Hepatocyte (in vitro differentiated cells): ENCODE results near the gene NR1D2. TPM values are rescaled to one million over a fixed set of nuclear protein-coding genes. Genes with fewer than 3 reads are reported as not detected.
"Not testable (repeated sequence)": the region's sequence is repeated elsewhere in the genome, so short reads cannot be mapped to it uniquely, and the experiment has no call there.

Experiments used
- DNase-seq: peaks from one replicate; pipeline ENCODE4 v3.0.0-alpha.2; 2016; ENCODE audit warnings: low spot score
- H2AFZ ChIP-seq: fragments of 200-600 bp; sonication (generic); 2 replicates; pipeline ENCODE4 v1.6.0; 2016; ENCODE audit warnings: antibody characterized with exemption, mild to moderate bottlenecking
- H3K27ac ChIP-seq: fragments of 200-600 bp; sonication (generic); 2 replicates; pipeline ENCODE4 v1.5.1; 2016; ENCODE audit warnings: mild to moderate bottlenecking
- H3K27me3 ChIP-seq: fragments of 200-600 bp; sonication (generic); 2 replicates; pipeline ENCODE4 v1.6.1; 2016
- H3K36me3 ChIP-seq: fragments of 200-600 bp; sonication (generic); replicated peaks from 2 replicates; pipeline ENCODE4 v1.5.1; 2016; ENCODE audit warnings: low read depth; ENCODE audit not compliant: insufficient read depth
- H3K4me1 ChIP-seq: fragments of 200-600 bp; sonication (generic); 2 replicates; pipeline ENCODE4 v1.5.1; 2016; ENCODE audit warnings: mild to moderate bottlenecking, moderate library complexity; ENCODE audit not compliant: insufficient read depth
- H3K4me2 ChIP-seq: fragments of 200-600 bp; sonication (generic); 2 replicates; pipeline ENCODE4 v1.6.0; 2016
- H3K4me3 ChIP-seq: fragments of 200-600 bp; sonication (generic); 2 replicates; pipeline ENCODE4 v1.5.1; 2016; ENCODE audit warnings: mild to moderate bottlenecking
- H3K79me2 ChIP-seq: fragments of 200-600 bp; sonication (generic); 2 replicates; pipeline ENCODE4 v1.6.0; 2017; ENCODE audit warnings: mild to moderate bottlenecking
- H3K9me2 ChIP-seq: fragments of 200-600 bp; sonication (generic); replicated peaks from 2 replicates; pipeline ENCODE4 v1.6.0; 2017; ENCODE audit warnings: mild to moderate bottlenecking; ENCODE audit not compliant: insufficient read depth
- H3K9me3 ChIP-seq: fragments of 200-600 bp; sonication (generic); 2 replicates; pipeline ENCODE4 v1.5.1; 2016; ENCODE audit warnings: low read depth, mild to moderate bottlenecking
- H4K20me1 ChIP-seq: fragments of 200-600 bp; sonication (generic); 2 replicates; pipeline ENCODE4 v1.6.0; 2016; ENCODE audit warnings: mild to moderate bottlenecking; ENCODE audit not compliant: insufficient read depth, poor library complexity, severe bottlenecking
- EZH2 ChIP-seq: fragments of 200-600 bp; sonication (generic); IDR thresholded peaks from 2 replicates; pipeline ENCODE4 v1.6.1; 2016; ENCODE audit warnings: antibody characterized with exemption, mild to moderate bottlenecking, borderline replicate concordance
- EZH2phosphoT487 ChIP-seq: fragments of 200-600 bp; sonication (generic); IDR thresholded peaks from one replicate; pipeline ENCODE4 v1.6.1; 2018; ENCODE audit warnings: antibody characterized with exemption, mild to moderate bottlenecking, low read depth, moderate library complexity; ENCODE audit not compliant: unreplicated experiment, severe bottlenecking
- WGBS: methylation state at CpG from one replicate; pipeline ENCODE4 v1.1.6; 2016; ENCODE audit warnings: low lambda C conversion rate; ENCODE audit errors: missing lambda C conversion rate; 5-methylcytosine and 5-hydroxymethylcytosine counted together
- polyA plus RNA-seq: library from polyadenylated mRNA; unstranded; fragments of >200 nt; fragmentation: Nextera tagmentation; extraction: Ambion mirVana; gene quantifications from 2 replicates; pipeline ENCODE4 v1.2.1, GENCODE V29; 2016
- total RNA-seq: library from RNA; depleted of rRNA; stranded (reverse); fragments of >200 nt; gene quantifications from 2 replicates; pipeline ENCODE4 v1.2.3, GENCODE V29; 2014
- TF ChIP-seq, protein P1 (sequence below): fragments of 200-600 bp; sonication (generic); IDR thresholded peaks from 2 replicates; pipeline ENCODE4 v1.5.1; 2016; ENCODE audit warnings: antibody characterized with exemption, mild to moderate bottlenecking; ENCODE audit not compliant: poor library complexity

Gene NR1D2
- total and polyA plus RNA-seq, 2 experiments from 2014 or later = 6.8 to 18.3 TPM

DNA sequence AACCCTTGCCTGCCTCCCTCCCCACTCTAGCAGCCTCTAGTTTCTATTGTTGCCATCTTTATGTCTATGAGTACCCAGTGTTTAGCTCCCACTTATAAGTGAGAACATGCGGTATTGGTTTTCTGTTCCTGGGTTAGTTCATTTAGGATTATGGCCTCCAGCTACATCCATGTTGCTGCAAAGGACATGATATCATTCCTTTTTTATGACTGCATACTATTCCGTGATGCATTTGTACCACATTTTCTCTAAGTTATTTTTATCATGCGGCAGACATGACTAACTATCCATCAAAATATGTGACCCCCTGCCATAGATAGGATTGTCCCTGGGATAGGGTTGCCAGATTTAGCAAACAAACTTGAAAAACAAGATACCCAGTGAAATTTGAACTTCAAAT is 58.4 kb downstream of the NR1D2 start:
- 96% methylated on average over 3 of the region's 3 CpGs for WGBS
- H3K27me3 ChIP-seq = no peaks in the 10 kb centered on the region
- H3K4me3 ChIP-seq = no peak overlapping the region
- no peaks in the 10 kb centered on the region for H3K79me2 ChIP-seq
- no peaks in the 10 kb centered on the region for H4K20me1 ChIP-seq
- DNase-seq = no peak
- no peak for TF ChIP-seq EZH2phosphoT487
- TF ChIP-seq EZH2 = no peak
- TF ChIP-seq, protein P1, sequence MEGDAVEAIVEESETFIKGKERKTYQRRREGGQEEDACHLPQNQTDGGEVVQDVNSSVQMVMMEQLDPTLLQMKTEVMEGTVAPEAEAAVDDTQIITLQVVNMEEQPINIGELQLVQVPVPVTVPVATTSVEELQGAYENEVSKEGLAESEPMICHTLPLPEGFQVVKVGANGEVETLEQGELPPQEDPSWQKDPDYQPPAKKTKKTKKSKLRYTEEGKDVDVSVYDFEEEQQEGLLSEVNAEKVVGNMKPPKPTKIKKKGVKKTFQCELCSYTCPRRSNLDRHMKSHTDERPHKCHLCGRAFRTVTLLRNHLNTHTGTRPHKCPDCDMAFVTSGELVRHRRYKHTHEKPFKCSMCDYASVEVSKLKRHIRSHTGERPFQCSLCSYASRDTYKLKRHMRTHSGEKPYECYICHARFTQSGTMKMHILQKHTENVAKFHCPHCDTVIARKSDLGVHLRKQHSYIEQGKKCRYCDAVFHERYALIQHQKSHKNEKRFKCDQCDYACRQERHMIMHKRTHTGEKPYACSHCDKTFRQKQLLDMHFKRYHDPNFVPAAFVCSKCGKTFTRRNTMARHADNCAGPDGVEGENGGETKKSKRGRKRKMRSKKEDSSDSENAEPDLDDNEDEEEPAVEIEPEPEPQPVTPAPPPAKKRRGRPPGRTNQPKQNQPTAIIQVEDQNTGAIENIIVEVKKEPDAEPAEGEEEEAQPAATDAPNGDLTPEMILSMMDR = no peak
- no peak overlapping the region for H2AFZ ChIP-seq
- no peaks in the 10 kb centered on the region for H3K4me1 ChIP-seq
- no peaks in the 10 kb centered on the region for H3K9me2 ChIP-seq
- no peaks in the 10 kb centered on the region for H3K9me3 ChIP-seq
- H3K36me3 ChIP-seq = no peaks in the 10 kb centered on the region
- no peak overlapping the region for H3K4me2 ChIP-seq
- H3K27ac ChIP-seq = no peak overlapping the region

GRCh38 chr3:24004171-24004938 is 59.3 kb downstream of the NR1D2 start:
- Histone ChIP-seq H3K4me2 (no peak overlapping the region), H4K20me1 (no peaks in the 10 kb centered on the region), H3K27me3 (no peaks in the 10 kb centered on the region), H3K36me3 (no peaks in the 10 kb centered on the region), H3K27ac (no peak overlapping the region), H2AFZ (no peak overlapping the region), H3K4me3 (no peak overlapping the region), H3K9me3 (no peaks in the 10 kb centered on the region), H3K9me2 (no peaks in the 10 kb centered on the region), H3K4me1 (no peaks in the 10 kb centered on the region), H3K79me2 (no peaks in the 10 kb centered on the region)
- DNase-seq = no peak
- TF ChIP-seq EZH2 (no peak), EZH2phosphoT487 (no peak)
- TF ChIP-seq, protein P1 = no peak
- 86% methylated on average over 4 of the region's 4 CpGs for WGBS

DNA sequence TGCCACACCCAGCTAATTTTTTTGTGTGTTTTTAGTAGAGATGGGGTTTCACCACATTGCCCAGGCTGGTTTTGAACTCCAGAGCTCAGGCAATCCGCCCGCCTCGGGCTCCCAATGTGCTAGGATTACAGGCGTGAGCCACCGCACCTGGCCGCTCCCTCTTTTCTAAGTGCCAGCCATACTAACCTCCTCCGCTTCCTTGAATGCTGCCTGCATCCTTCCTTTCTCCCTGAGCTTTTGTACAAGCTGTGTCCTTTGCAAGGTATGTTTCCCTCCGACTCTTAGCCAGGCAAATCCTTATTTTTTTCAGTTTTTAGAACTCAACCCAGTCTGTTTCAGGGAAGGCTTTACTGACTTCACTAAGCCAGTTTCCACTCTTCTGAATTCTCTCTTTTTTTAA is 60.6 kb downstream of the NR1D2 start:
- Histone ChIP-seq H3K4me3 (no peak overlapping the region), H4K20me1 (no peaks in the 10 kb centered on the region), H3K79me2 (no peaks in the 10 kb centered on the region), H2AFZ (no peak overlapping the region), H3K4me1 (no peaks in the 10 kb centered on the region), H3K27ac (no peak overlapping the region), H3K9me2 (no peaks in the 10 kb centered on the region), H3K27me3 (no peaks in the 10 kb centered on the region), H3K4me2 (no peak overlapping the region), H3K9me3 (no peaks in the 10 kb centered on the region), H3K36me3 (no peaks in the 10 kb centered on the region)
- DNase-seq = no peak
- WGBS = 96% methylated on average over 8 of the region's 8 CpGs
- TF ChIP-seq, protein P1 = no peak
- TF ChIP-seq EZH2 = no peak
- no peak for TF ChIP-seq EZH2phosphoT487

- H4K20me1 ChIP-seq = not testable (repeated sequence)
- WGBS = 86% methylated on average over 8 of the region's 8 CpGs
Observed at GRCh38 chr3:24010834-24011233, 65.7 kb downstream of the NR1D2 start.

More at GRCh38 chr3:24010834-24011233, 65.7 kb downstream of the NR1D2 start:
- H3K4me2 ChIP-seq, H3K36me3 ChIP-seq, H3K79me2 ChIP-seq, H3K4me3 ChIP-seq, H3K9me3 ChIP-seq, H3K4me1 ChIP-seq, H2AFZ ChIP-seq, DNase-seq, H3K27me3 ChIP-seq, H3K27ac ChIP-seq, H3K9me2 ChIP-seq: not testable (repeated sequence)
